Thoracic aorta (tissue), 2 donors: ENCODE data around the gene BMP2K. TPM values are rescaled to one million over a fixed set of nuclear protein-coding genes. Genes with fewer than 3 reads are reported as not detected.

Source experiments
- ATAC-seq: fragments of 150-250 bp; one replicate; pipeline ENCODE4 v1.8.0; 2017; ENCODE audit warnings: low read depth; ENCODE audit not compliant: insufficient number of reproducible peaks, low FRiP score
- DNase-seq: peaks from one replicate; pipeline ENCODE4 v3.0.0-alpha.2; 2020; ENCODE audit warnings: low spot score
- H3K27ac ChIP-seq, 2 donors: fragments of 200-600 bp; sonication (generic); 1 replicate in 1 of 2; 2 replicates in 1 of 2; pipeline ENCODE4 v1.5.1; 2016; ENCODE audit warnings: mild to moderate bottlenecking in 2 of 2, moderate library complexity in 2 of 2
- H3K27me3 ChIP-seq: fragments of 200-600 bp; sonication (generic); replicated peaks from 2 replicates; pipeline ENCODE4 v1.6.0; 2016; ENCODE audit warnings: mild to moderate bottlenecking; ENCODE audit not compliant: insufficient read depth
- H3K36me3 ChIP-seq: fragments of 200-600 bp; sonication (generic); one replicate; pipeline ENCODE4 v1.5.1; 2016
- H3K4me1 ChIP-seq, 2 donors: fragments of 200-600 bp; sonication (generic); 1 replicate in 1 of 2; 2 replicates in 1 of 2; pipeline versions ENCODE4 v1.5.1 to v1.6.0; 2016; ENCODE audit warnings: low read depth in 2 of 2, mild to moderate bottlenecking in 1 of 2; ENCODE audit not compliant: control insufficient read depth in 1 of 2
- H3K4me3 ChIP-seq: fragments of 200-600 bp; sonication (generic); 2 replicates; pipeline ENCODE4 v1.5.1; 2016; ENCODE audit warnings: mild to moderate bottlenecking
- H3K9me3 ChIP-seq: fragments of 200-600 bp; sonication (generic); 2 replicates; pipeline ENCODE4 v1.5.1; 2016
- total RNA-seq, 2 donors: library from RNA; depleted of rRNA; stranded (reverse); fragments of >200 nt; gene quantifications; one replicate each; pipeline versions ENCODE4 v1.1.0 to v1.2.3, GENCODE V29; 2016
- TF ChIP-seq, protein P1 (sequence below): fragments of 200-600 bp; sonication (generic); IDR thresholded peaks from one replicate; pipeline ENCODE4 v1.5.1; 2019; ENCODE audit warnings: antibody characterized with exemption

The BMP2K gene
- total RNA-seq, 2 donors from 2014 or later, result 41.8 to 74.4 TPM

DNA sequence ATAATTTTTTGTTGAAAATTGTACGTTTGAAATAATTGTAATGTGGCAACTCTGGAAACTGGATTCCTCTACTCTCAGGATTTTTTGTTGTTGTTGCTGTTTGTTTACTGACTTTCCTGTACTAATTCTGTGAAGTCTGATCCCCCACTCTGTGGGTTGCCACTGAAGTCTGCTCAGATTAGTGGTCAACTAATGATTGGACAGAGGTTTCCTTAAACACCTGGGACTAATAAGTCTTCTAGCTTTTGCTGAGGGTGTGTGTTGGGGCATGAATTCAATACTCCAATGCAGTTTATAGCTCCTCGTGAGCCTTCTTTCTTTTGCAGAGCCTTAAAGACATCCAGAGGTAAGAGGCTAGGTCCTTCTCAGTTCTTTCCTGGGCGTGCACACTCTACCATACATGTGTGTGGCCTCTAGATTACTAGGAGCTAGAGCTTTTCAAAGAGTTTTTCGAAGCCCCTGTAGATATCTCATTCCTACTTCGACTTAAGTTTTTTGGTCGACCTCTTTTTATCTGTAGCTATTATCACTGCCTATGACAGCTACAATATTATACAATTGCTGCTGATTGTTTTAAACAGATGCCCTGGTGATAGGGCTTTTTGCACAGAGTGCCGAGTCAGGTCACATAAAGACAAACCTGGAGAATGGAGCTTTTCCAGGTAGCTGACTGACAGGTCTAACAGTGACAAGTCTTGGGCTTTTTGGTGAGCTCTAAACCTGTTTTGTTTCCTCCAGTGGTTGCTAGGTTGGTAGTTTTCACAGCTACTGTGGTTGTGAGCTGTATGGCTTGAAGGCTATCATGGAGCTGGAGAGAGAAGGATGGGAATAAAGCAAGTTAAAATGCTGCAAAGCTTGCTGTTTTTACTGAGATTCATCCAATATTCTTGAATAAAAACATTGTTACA lies 34.0 kb downstream of the BMP2K start:
- H3K36me3 ChIP-seq, result no peaks in the 10 kb centered on the region
- H3K27me3 ChIP-seq, result no peaks in the 10 kb centered on the region
- peaks cover 0 to 10% of the 10 kb centered on the region in 2 donors for H3K4me1 ChIP-seq
- ATAC-seq, result no peak
- H3K4me3 ChIP-seq, result no peak overlapping the region
- DNase-seq, result no peak
- TF ChIP-seq, protein P1, sequence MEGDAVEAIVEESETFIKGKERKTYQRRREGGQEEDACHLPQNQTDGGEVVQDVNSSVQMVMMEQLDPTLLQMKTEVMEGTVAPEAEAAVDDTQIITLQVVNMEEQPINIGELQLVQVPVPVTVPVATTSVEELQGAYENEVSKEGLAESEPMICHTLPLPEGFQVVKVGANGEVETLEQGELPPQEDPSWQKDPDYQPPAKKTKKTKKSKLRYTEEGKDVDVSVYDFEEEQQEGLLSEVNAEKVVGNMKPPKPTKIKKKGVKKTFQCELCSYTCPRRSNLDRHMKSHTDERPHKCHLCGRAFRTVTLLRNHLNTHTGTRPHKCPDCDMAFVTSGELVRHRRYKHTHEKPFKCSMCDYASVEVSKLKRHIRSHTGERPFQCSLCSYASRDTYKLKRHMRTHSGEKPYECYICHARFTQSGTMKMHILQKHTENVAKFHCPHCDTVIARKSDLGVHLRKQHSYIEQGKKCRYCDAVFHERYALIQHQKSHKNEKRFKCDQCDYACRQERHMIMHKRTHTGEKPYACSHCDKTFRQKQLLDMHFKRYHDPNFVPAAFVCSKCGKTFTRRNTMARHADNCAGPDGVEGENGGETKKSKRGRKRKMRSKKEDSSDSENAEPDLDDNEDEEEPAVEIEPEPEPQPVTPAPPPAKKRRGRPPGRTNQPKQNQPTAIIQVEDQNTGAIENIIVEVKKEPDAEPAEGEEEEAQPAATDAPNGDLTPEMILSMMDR, result no peak
- no peak overlapping the region for H3K27ac ChIP-seq
- H3K9me3 ChIP-seq, result peaks cover 5% of the 10 kb centered on the region

DNA sequence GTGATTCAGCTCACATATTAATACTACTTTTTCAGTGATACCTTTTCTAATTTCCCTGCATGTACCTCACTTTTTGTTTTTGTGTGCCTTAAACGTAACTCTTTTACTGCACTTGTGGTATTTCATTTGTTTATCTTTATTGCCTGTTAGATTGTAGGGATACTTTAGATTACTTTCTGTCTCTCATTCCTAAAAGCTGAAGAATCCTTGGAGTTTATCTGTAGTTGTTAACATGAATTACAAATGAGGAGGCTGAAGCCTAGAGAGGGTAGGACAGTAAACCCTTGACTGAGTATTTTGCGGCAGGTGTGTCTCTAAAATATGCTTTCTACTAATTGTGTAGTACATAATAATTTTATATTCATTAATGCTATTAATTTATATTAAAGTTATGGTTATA lies 34.9 kb downstream of the BMP2K start:
- ATAC-seq (no peak), DNase-seq (no peak)
- no peak overlapping the region for H3K27ac ChIP-seq
- peaks cover 5% of the 10 kb centered on the region for H3K9me3 ChIP-seq
- no peak overlapping the region for H3K4me3 ChIP-seq
- peaks cover 0 to 10% of the 10 kb centered on the region in 2 donors for H3K4me1 ChIP-seq
- no peaks in the 10 kb centered on the region for H3K36me3 ChIP-seq
- H3K27me3 ChIP-seq, result no peaks in the 10 kb centered on the region
- TF ChIP-seq, protein P1, result no peak

DNA sequence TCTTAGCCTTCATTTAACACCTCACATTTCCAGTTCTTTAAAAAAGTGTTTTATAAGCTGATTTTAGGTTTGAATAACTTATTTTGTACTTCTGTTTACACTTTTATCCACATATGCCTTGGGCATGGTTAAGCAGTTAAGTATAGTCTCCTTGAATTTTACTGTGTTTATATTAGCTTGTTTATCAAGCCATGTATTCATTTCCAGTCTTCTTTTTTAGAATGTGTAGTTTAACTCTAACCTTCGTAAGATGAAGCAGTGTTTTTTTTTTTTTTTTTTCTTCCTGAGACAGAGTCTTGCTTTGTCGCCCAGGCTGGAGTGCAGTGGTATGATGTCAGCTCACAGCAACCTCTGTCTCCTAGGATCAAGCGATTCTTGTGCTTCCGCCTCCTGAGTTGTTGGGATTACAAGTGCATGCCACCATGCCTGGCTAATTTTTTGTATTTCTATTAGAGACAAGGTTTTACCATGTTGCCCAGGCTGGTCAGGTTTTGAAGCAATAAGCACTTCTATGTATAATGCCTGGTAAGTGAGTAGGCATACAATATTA lies 42.5 kb downstream of the BMP2K start:
- no peaks in the 10 kb centered on the region for H3K36me3 ChIP-seq
- H3K27me3 ChIP-seq, result no peaks in the 10 kb centered on the region
- H3K9me3 ChIP-seq, result no peaks in the 10 kb centered on the region
- no peaks in the 10 kb centered on the region for H3K4me1 ChIP-seq
- TF ChIP-seq, protein P1, result no peak
- DNase-seq, result no peak
- H3K27ac ChIP-seq, result no peak overlapping the region
- H3K4me3 ChIP-seq, result no peak overlapping the region
- no peak for ATAC-seq

DNA sequence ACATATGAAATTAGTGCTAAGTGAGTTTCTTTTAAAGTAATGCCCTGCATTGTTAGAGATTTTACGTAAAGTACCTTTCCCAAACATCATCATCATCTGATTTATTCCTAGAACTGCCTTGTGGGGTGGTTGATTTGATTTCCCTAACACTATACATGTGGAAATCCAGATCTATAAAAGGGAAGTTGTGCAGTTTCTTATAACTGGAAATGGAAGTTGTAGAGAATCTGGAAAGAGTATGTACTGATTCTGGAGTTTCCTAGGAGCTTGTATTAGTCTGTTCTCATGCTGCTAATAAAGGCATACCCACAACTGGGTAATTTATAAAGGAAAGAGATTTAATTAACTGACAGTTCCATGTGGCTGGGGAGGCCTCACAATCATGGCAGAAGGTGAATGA lies 47.9 kb downstream of the BMP2K start:
- H3K27me3 ChIP-seq, result no peaks in the 10 kb centered on the region
- H3K4me3 ChIP-seq, result no peak overlapping the region
- H3K36me3 ChIP-seq, result no peaks in the 10 kb centered on the region
- H3K4me1 ChIP-seq, result no peaks in the 10 kb centered on the region
- DNase-seq, result no peak
- no peak overlapping the region for H3K27ac ChIP-seq
- TF ChIP-seq, protein P1, result no peak
- no peaks in the 10 kb centered on the region for H3K9me3 ChIP-seq
- ATAC-seq, result no peak

- H3K36me3 ChIP-seq, result no peaks in the 10 kb centered on the region
- DNase-seq (no peak), ATAC-seq (no peak)
- no peaks in the 10 kb centered on the region for H3K9me3 ChIP-seq
- H3K4me1 ChIP-seq, result peaks cover 0 to 11% of the 10 kb centered on the region in 2 donors
- H3K4me3 ChIP-seq, result no peak overlapping the region
- TF ChIP-seq, protein P1, result no peak
- no peaks in the 10 kb centered on the region for H3K27me3 ChIP-seq
- H3K27ac ChIP-seq, result no peak overlapping the region
Measured at GRCh38 chr4:78827191-78827590, 51.0 kb downstream of the BMP2K start.
